Ishikawa (cell line): ENCODE results near the gene SULT1B1.

ENCODE experiments used
- CEBPB ChIP-seq: IDR thresholded peaks from 2 replicates; pipeline ENCODE4 v1.6.1; 2012
- CREB1 ChIP-seq: IDR thresholded peaks from 2 replicates; pipeline ENCODE4 v1.6.1; 2012; ENCODE audit warnings: low read depth
- EGR1 ChIP-seq: IDR thresholded peaks from 2 replicates; pipeline ENCODE4 v1.6.1; 2012
- EP300 ChIP-seq: IDR thresholded peaks from 2 replicates; pipeline ENCODE4 v1.6.1; 2012; ENCODE audit warnings: borderline replicate concordance
- FOXM1 ChIP-seq: IDR thresholded peaks from 2 replicates; pipeline ENCODE4 v1.6.1; 2012; ENCODE audit warnings: low read depth, borderline replicate concordance
- NFIC ChIP-seq: IDR thresholded peaks from 2 replicates; pipeline ENCODE4 v1.6.1; 2012
- RAD21 ChIP-seq: IDR thresholded peaks from 2 replicates; pipeline ENCODE4 v1.6.1; 2012; ENCODE audit warnings: low read depth
- REST ChIP-seq: IDR thresholded peaks from 2 replicates; pipeline ENCODE4 v1.6.1; 2012; ENCODE audit warnings: low read depth, mild to moderate bottlenecking
- TAF1 ChIP-seq: IDR thresholded peaks from 2 replicates; pipeline ENCODE4 v1.6.1; 2012; ENCODE audit warnings: low read depth, mild to moderate bottlenecking
- TCF12 ChIP-seq: IDR thresholded peaks from 2 replicates; pipeline ENCODE4 v1.6.1; 2012; ENCODE audit warnings: low read depth
- TEAD4 ChIP-seq: IDR thresholded peaks from 2 replicates; pipeline ENCODE4 v1.6.1; 2012
- USF1 ChIP-seq: IDR thresholded peaks from 2 replicates; pipeline ENCODE4 v1.6.1; 2012
- YY1 ChIP-seq: IDR thresholded peaks from 2 replicates; pipeline ENCODE4 v1.6.1; 2012; ENCODE audit warnings: low read depth
- ZBTB7A ChIP-seq: IDR thresholded peaks from 2 replicates; pipeline ENCODE4 v1.6.1; 2012; ENCODE audit warnings: low read depth
- TF ChIP-seq, protein P1 (sequence below): IDR thresholded peaks from 2 replicates; pipeline ENCODE4 v1.6.1; 2012

The SULT1B1 gene

GRCh38 chr4:69702201-69702600 lies 58.2 kb downstream of the SULT1B1 start:
- TF ChIP-seq ZBTB7A (no peak), TAF1 (no peak), RAD21 (no peak), CREB1 (no peak), CEBPB (no peak), TCF12 (no peak), YY1 (no peak), TEAD4 (no peak), FOXM1 (no peak)
- TF ChIP-seq, protein P1, sequence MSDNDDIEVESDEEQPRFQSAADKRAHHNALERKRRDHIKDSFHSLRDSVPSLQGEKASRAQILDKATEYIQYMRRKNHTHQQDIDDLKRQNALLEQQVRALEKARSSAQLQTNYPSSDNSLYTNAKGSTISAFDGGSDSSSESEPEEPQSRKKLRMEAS = no peak

DNA sequence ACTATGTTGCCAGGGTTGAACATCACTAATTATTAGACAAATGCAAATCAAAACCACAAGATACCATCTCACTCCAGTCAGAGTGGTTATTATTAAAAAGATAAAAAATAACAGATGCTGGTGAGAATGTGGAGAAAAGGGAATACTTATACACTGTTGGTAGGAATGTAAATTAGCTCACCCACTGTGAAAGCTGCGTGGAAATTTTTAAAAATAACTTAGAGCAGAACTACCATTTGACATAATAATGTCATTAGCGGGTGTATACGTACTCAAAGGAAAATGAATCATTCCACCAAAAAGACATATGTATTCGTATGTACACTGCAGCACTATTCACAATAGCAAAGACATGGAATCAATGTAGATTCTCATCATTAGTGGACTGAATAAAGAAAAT lies 58.7 kb downstream of the SULT1B1 start:
- TF ChIP-seq, protein P1 = no peak
- TF ChIP-seq REST (no peak), USF1 (no peak)

DNA sequence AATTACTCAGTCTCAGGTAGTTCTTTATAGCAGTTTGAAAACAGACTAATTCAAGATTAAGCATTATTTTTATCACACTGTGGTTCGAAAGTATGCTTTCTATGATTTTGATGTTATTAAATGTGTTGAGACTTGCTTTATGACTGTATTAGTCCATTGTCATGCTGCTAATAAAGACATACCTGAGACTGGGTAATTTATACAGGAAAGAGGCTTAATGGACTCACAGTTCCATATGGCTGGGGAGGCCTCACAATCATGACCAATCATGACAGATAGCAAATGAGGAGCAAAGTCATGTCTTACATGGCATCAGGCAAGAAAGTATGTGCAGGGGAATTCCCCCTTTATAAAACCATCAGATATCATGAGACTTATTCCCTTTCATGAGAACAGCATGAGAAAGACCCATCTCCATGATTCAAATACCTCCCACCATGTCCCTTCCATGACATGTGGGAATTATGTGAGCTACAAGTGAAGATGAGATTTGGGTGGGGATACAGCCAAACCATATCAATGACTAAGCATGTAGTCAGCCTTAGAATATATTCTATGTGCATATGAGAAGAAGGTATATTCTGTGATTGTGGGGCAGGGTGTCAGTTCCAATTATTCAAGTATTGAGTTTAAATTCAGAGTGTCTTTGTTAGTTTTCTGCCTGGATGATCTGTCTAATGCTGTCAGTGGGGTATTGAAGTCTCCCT lies 62.7 kb downstream of the SULT1B1 start:
- no peak for TF ChIP-seq CREB1
- TF ChIP-seq, protein P1 = no peak
- TF ChIP-seq EP300 = no peak
- no peak for TF ChIP-seq RAD21
- TF ChIP-seq ZBTB7A = no peak
- TF ChIP-seq EGR1 = no peak
- no peak for TF ChIP-seq USF1
- no peak for TF ChIP-seq REST
- TF ChIP-seq TEAD4 = no peak
- no peak for TF ChIP-seq TCF12
- TF ChIP-seq YY1 = no peak
- no peak for TF ChIP-seq NFIC
- TF ChIP-seq FOXM1 = no peak

DNA sequence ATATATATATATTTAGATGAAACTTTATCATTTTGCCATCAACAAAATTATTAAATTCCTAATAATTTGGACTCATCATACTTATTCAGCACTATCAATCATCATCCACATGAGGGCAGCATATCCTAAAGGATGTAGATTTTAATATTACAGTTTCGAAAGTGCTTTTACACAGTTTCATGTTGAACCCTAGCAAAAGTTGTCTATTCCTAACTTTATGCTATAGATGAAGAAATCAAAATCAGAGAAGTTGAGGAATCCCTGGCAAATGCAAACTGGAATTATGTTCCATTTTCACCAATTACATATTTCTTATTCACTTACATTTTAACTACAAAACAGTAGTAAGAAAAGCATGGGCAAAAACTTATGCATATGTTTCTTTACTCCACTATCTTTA lies 70.8 kb downstream of the SULT1B1 start:
- TF ChIP-seq TEAD4 (no peak), RAD21 (peak; percentile 81)

DNA sequence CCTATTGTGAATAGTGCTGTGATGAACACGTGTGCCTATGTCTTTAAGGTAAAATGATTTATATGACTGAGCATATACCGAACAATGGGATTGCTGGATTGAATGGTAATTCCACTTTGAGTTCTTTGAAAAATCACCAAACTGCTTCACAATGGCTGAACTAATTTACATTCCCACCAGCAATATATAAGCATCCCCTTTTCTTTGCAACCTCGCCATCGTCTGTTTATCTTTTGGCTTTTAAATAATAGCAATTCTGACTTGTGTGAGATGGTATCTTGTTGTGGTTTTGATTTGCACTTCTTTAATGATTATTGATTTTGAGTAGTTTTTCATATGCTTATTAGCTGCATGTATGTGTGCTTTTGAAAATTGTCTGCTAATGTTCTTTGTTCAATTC lies 75.6 kb downstream of the SULT1B1 start:
- no peak for TF ChIP-seq EP300
- no peak for TF ChIP-seq ZBTB7A
- TF ChIP-seq USF1 = no peak
- no peak for TF ChIP-seq RAD21
- TF ChIP-seq TCF12 = no peak
- no peak for TF ChIP-seq TEAD4
- no peak for TF ChIP-seq CREB1
- no peak for TF ChIP-seq YY1
- no peak for TF ChIP-seq CEBPB
